AG04450 (cell line): ENCODE data around the gene AFF1. TPM values are rescaled to one million over a fixed set of nuclear protein-coding genes. Genes with fewer than 3 reads are reported as not detected.
"Not testable (repeated sequence)": the region's sequence is repeated elsewhere in the genome, so short reads cannot be mapped to it uniquely, and the experiment has no call there.

Experiments used
- CTCF ChIA-PET: fragments of 300-600, 350-600 bp; formaldehyde crosslinking; extraction: SDS; loops from one replicate; lab custom pipeline; 2022; ENCODE audit warnings: antibody characterized with exemption, inconsistent platforms; lab: Charles Lee
- POLR2A ChIA-PET: fragments of 350-600 bp; formaldehyde crosslinking; extraction: SDS; loops from one replicate; lab custom pipeline; 2021; ENCODE audit warnings: antibody characterized with exemption, inconsistent platforms; lab: Yijun Ruan, JAX
- DNase-seq: peaks from one replicate; pipeline ENCODE4 v3.0.0-alpha.2; 2011; ENCODE audit warnings: low read depth, low spot score
- H3K27ac ChIP-seq: one replicate; pipeline ENCODE4 v1.5.1; 2012; ENCODE audit warnings: low read depth, low read length, control low read depth
- H3K27me3 ChIP-seq: one replicate; pipeline ENCODE4 v1.6.0; 2012; ENCODE audit warnings: low read length; ENCODE audit not compliant: control insufficient read depth, insufficient read depth
- H3K4me3 ChIP-seq: 2 replicates; pipeline ENCODE4 v1.5.1; 2011; ENCODE audit warnings: mild to moderate bottlenecking, low read depth, low read length, control low read depth
- H3K9me3 ChIP-seq: 2 replicates; pipeline ENCODE4 v1.5.1; 2012; ENCODE audit warnings: low read length; ENCODE audit not compliant: control insufficient read depth, insufficient read depth
- polyA plus RNA-seq: library from polyadenylated mRNA; depleted of rRNA; stranded (reverse); fragments of >200 nt; gene quantifications from 2 replicates; pipeline ENCODE4 v1.2.3, GENCODE V29; 2011
- TF ChIP-seq, protein P1 (sequence below): IDR thresholded peaks from 2 replicates; pipeline ENCODE4 v1.5.1; 2011; ENCODE audit warnings: low read depth, low read length, control low read depth, inconsistent platforms

Gene AFF1
- polyA plus RNA-seq, 1 experiment: 17.2 TPM

- Histone ChIP-seq H3K9me3 (no peaks in the 10 kb centered on the region), H3K4me3 (no peak overlapping the region), H3K27me3 (no peaks in the 10 kb centered on the region), H3K27ac (no peak overlapping the region)
- TF ChIP-seq, protein P1, sequence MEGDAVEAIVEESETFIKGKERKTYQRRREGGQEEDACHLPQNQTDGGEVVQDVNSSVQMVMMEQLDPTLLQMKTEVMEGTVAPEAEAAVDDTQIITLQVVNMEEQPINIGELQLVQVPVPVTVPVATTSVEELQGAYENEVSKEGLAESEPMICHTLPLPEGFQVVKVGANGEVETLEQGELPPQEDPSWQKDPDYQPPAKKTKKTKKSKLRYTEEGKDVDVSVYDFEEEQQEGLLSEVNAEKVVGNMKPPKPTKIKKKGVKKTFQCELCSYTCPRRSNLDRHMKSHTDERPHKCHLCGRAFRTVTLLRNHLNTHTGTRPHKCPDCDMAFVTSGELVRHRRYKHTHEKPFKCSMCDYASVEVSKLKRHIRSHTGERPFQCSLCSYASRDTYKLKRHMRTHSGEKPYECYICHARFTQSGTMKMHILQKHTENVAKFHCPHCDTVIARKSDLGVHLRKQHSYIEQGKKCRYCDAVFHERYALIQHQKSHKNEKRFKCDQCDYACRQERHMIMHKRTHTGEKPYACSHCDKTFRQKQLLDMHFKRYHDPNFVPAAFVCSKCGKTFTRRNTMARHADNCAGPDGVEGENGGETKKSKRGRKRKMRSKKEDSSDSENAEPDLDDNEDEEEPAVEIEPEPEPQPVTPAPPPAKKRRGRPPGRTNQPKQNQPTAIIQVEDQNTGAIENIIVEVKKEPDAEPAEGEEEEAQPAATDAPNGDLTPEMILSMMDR: no peak
- ChIA-PET CTCF (interaction anchor here (1.0 to 2.2 kb wide), 3 partner anchors 17 to 638 kb away, joined by 3 to 9 read pairs (median 4); no protein-coding TSS in a partner anchor), POLR2A (no interaction called here)
- DNase-seq: no peak
Observed at GRCh38 chr4:87134122-87134521, 199.3 kb downstream of the AFF1 start.

DNA sequence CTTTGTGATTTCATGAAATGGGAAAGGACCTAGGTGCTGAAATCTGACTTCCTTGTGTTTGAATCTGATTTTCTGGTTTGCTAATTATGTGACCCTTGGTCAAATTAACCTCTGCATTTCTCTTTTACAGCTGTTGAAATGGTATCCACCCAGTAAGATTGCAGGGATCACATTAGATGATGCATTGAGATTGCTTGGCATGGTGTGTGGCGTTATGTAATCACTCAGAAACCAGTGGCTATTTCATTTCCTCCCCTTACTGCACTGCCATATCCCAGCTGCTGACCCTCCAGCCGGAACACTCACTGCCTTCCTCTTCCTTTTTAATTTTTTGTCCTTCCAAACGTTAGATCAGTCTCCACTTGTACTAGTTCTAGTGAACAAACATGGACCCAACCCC lies 206.6 kb downstream of the AFF1 start:
- Histone ChIP-seq H3K27me3 (no peaks in the 10 kb centered on the region), H3K4me3 (no peak overlapping the region), H3K9me3 (no peaks in the 10 kb centered on the region), H3K27ac (no peak overlapping the region)
- ChIA-PET CTCF (interaction anchor here (1.5 kb wide), 1 partner anchor 9 kb away, joined by 4 read pairs; no protein-coding TSS in a partner anchor), POLR2A (no interaction called here)
- DNase-seq: no peak
- TF ChIP-seq, protein P1: no peak

DNA sequence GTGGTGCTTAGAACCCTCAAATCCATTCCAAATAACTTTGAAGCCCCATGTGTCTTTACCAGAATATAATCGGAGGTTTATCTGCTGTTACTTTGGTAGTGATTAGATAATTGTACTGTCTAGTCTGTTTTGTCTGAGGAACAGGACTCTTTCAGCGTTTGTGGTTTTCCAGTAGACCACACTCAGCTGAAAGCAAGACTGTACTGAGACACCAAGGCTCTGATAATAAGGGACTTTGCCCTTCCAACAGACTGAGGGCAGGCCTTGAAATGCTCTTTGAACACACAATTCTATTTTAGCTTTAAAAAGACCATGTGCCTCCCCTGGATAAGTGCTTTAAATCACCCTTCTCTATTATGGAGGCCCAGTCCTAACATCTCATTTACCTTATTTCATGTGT lies 209.5 kb downstream of the AFF1 start:
- DNase-seq: no peak
- POLR2A ChIA-PET: no interaction called here
- no peak overlapping the region for H3K27ac ChIP-seq
- TF ChIP-seq, protein P1: no peak
- CTCF ChIA-PET: no interaction called here
- no peaks in the 10 kb centered on the region for H3K27me3 ChIP-seq
- H3K4me3 ChIP-seq: no peak overlapping the region
- no peaks in the 10 kb centered on the region for H3K9me3 ChIP-seq

DNA sequence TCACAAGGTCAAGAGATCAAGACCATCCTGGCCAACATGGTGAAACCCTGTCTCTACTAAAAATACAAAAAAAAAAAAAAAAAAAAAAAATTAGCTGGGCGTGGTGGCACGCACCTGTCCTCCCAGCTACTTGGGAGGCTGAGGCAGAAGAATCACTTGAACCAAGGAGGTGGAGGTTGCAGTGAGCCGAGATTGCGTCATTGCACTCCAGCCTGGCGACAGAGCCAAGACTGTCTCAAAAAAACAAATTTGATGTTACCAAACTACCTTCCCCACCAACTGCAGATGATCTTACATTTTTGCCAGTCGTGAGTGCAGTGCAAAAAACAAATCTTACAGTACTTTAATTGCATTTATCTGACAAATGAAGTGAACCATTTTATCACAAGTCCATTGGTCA lies 211.1 kb downstream of the AFF1 start:
- CTCF ChIA-PET: interaction anchor here (2.8 kb wide), 1 partner anchor 223 kb away, joined by 19 read pairs; no protein-coding TSS in a partner anchor
- DNase-seq, H3K9me3 ChIP-seq, H3K27ac ChIP-seq, POLR2A ChIA-PET, H3K4me3 ChIP-seq, H3K27me3 ChIP-seq: not testable (repeated sequence)

- no peaks in the 10 kb centered on the region for H3K27me3 ChIP-seq
- H3K9me3 ChIP-seq: no peaks in the 10 kb centered on the region
- TF ChIP-seq, protein P1: no peak
- DNase-seq: no peak
- no peak overlapping the region for H3K4me3 ChIP-seq
- POLR2A ChIA-PET: no interaction called here
- CTCF ChIA-PET: interaction anchor here (2.8 kb wide), 1 partner anchor 224 kb away, joined by 19 read pairs; no protein-coding TSS in a partner anchor
- H3K27ac ChIP-seq: no peak overlapping the region
Observed at GRCh38 chr4:87147116-87147515, 212.3 kb downstream of the AFF1 start.
